Measurements from ENCODE around the gene SAPCD2.

SAPCD2 gene

GRCh38 chr9:137053944-137054931 lies 16.1 kb downstream of the SAPCD2 start, which contains the start of gene ENTPD2:
Gene ENTPD2 (minus strand): TSS chr9:137054061. CDS start chr9:137053997, 64 bp downstream.
- TF ChIP-seq GATA3 (IDR thresholded peaks at IDR 0.05; ENCODE audit: low read depth, low read length) (no peak), GATA2 (IDR thresholded peaks at IDR 0.05; ENCODE audit: low read depth, low read length) (no peak)

- TF ChIP-seq GATA2 (IDR thresholded peaks at IDR 0.05; ENCODE audit: low read depth, low read length) (no peak), GATA3 (IDR thresholded peaks at IDR 0.05; ENCODE audit: low read depth, low read length) (no peak)
Measured at GRCh38 chr9:137052998-137053943, 17.1 kb downstream of the SAPCD2 start.

- no peak for TF ChIP-seq GATA2 (IDR thresholded peaks at IDR 0.05; ENCODE audit: low read depth, low read length)
- TF ChIP-seq GATA3 (IDR thresholded peaks at IDR 0.05; ENCODE audit: low read depth, low read length), result no peak
Measured at GRCh38 chr9:137052293-137052692, 18.1 kb downstream of the SAPCD2 start.

- TF ChIP-seq GATA3 (IDR thresholded peaks at IDR 0.05; ENCODE audit: low read depth, low read length) (no peak), GATA2 (IDR thresholded peaks at IDR 0.05; ENCODE audit: low read depth, low read length) (no peak)
Measured at GRCh38 chr9:137051145-137051724, 19.1 kb downstream of the SAPCD2 start.

GRCh38 chr9:137050570-137050969 lies 19.8 kb downstream of the SAPCD2 start:
- TF ChIP-seq GATA2 (IDR thresholded peaks at IDR 0.05; ENCODE audit: low read depth, low read length) (no peak), GATA3 (IDR thresholded peaks at IDR 0.05; ENCODE audit: low read depth, low read length) (no peak)

- TF ChIP-seq GATA2 (IDR thresholded peaks at IDR 0.05; ENCODE audit: low read depth, low read length) (no peak), GATA3 (IDR thresholded peaks at IDR 0.05; ENCODE audit: low read depth, low read length) (no peak)
Measured at GRCh38 chr9:137049544-137050449, 20.6 kb downstream of the SAPCD2 start.

- no peak for TF ChIP-seq GATA2 (IDR thresholded peaks at IDR 0.05; ENCODE audit: low read depth, low read length)
- no peak for TF ChIP-seq GATA3 (IDR thresholded peaks at IDR 0.05; ENCODE audit: low read depth, low read length)
Measured at GRCh38 chr9:137048655-137049543, 21.5 kb downstream of the SAPCD2 start.

GRCh38 chr9:137046088-137046787 lies 24.1 kb downstream of the SAPCD2 start, which contains the start of gene NPDC1:
Gene NPDC1 (minus strand): TSS chr9:137046177. CDS start chr9:137045989, 188 bp downstream.
- no peak for TF ChIP-seq GATA2 (IDR thresholded peaks at IDR 0.05; ENCODE audit: low read depth, low read length)
- no peak for TF ChIP-seq GATA3 (IDR thresholded peaks at IDR 0.05; ENCODE audit: low read depth, low read length)

- no peak for TF ChIP-seq GATA2 (IDR thresholded peaks at IDR 0.05; ENCODE audit: low read depth, low read length)
Measured at GRCh38 chr9:137045294-137046087, 24.9 kb downstream of the SAPCD2 start.

GRCh38 chr9:137044502-137045177 lies 25.7 kb downstream of the SAPCD2 start:
- TF ChIP-seq GATA2 (IDR thresholded peaks at IDR 0.05; ENCODE audit: low read depth, low read length) (no peak), GATA3 (IDR thresholded peaks at IDR 0.05; ENCODE audit: low read depth, low read length) (no peak)
